Measurements from ENCODE around the gene TENM4.

The TENM4 gene

DNA sequence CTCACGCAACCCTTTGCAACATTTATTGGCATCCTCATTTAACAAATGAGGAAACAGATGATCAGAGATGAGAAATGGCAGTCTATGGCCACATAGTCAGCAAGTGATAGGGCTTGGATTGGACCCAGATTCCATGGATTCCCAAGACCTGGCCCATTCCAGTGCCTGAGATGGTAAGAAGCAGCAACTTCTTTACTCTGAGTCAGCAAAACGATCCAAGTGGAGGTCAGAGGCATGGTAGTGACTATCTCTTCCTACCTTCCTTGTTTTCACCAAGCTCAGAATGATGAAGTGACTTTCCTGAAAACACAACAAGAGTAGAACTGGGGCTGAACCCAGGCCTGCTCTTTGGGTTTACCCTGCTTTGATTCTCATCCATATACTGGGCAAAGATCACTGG is 293.1 kb downstream of the TENM4 start:
- TF ChIP-seq, protein P1, sequence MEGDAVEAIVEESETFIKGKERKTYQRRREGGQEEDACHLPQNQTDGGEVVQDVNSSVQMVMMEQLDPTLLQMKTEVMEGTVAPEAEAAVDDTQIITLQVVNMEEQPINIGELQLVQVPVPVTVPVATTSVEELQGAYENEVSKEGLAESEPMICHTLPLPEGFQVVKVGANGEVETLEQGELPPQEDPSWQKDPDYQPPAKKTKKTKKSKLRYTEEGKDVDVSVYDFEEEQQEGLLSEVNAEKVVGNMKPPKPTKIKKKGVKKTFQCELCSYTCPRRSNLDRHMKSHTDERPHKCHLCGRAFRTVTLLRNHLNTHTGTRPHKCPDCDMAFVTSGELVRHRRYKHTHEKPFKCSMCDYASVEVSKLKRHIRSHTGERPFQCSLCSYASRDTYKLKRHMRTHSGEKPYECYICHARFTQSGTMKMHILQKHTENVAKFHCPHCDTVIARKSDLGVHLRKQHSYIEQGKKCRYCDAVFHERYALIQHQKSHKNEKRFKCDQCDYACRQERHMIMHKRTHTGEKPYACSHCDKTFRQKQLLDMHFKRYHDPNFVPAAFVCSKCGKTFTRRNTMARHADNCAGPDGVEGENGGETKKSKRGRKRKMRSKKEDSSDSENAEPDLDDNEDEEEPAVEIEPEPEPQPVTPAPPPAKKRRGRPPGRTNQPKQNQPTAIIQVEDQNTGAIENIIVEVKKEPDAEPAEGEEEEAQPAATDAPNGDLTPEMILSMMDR (IDR thresholded peaks at IDR 0.05; ENCODE audit: control extremely low read depth, extremely low read depth, low read depth, missing control alignments), result no peak
- DNase-seq (ENCODE audit: extremely low spot score), result no peak
- POLR2A ChIA-PET, result no interaction called here
- CTCF ChIA-PET, result no interaction called here

DNA sequence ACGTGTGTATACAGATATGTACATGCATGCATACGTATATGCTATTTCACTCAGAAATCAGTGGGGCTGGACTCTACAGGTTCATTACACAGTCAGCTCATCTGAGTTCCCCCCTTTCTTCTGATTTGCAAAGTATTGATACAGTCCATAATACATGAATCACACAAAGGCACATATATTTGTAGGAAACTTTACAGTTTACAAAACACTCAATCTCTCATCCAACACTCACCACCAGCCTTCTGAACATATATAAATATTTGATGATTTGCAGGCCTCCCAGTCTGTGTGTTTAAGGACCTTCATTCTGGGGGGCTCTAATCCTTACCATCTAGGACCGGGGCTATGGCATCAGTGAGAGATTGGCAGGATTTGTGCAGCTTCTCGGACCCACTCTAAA is 293.8 kb downstream of the TENM4 start:
- TF ChIP-seq, protein P1 (IDR thresholded peaks at IDR 0.05; ENCODE audit: control extremely low read depth, extremely low read depth, low read depth, missing control alignments), result no peak
- DNase-seq (ENCODE audit: extremely low spot score), result no peak
- ChIA-PET CTCF (no interaction called here), POLR2A (no interaction called here)

DNA sequence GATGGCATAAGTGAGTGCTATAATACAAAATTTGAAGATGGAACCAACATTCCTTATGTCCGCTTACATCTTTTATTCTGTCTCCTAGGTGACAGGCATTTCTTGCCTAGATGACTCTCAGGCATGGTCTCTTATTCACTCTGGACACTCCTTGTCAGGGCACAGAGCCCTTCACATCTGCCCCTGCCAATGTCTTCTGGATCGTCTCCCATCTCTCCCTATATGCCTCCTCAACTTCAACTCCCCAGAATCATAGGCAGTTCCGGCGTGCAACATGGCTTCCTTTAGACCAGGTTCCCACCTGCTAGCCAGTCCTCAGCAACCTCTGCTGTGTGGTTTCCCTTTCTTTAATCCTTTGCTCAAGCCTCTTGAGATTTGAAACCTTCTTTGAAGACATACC is 300.9 kb downstream of the TENM4 start:
- CTCF ChIA-PET, result no interaction called here
- TF ChIP-seq, protein P1 (IDR thresholded peaks at IDR 0.05; ENCODE audit: control extremely low read depth, extremely low read depth, low read depth, missing control alignments), result no peak
- POLR2A ChIA-PET, result no interaction called here
- no peak for DNase-seq (ENCODE audit: extremely low spot score)

DNA sequence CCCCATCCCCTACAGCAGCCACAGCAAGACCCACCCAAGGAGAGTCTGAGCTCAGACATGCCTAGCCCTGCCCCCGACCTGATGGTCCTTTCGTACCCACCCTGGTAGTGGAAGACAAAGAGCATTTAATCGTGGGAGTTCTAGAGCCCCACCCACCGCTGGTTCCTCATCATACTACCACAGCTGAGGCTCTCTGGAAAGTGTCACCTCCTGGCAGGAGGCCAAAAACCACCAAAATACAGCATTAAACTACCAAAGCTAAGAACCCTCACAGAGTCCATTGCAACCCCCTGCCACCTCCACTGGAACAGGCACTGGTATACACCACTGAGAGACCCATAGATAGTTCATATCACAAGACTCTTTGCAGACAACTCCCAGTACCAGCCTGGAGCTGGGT is 311.1 kb downstream of the TENM4 start:
- CTCF ChIA-PET, result no interaction called here
- POLR2A ChIA-PET, result no interaction called here
- DNase-seq (ENCODE audit: extremely low spot score), result no peak
- TF ChIP-seq, protein P1 (IDR thresholded peaks at IDR 0.05; ENCODE audit: control extremely low read depth, extremely low read depth, low read depth, missing control alignments), result no peak

DNA sequence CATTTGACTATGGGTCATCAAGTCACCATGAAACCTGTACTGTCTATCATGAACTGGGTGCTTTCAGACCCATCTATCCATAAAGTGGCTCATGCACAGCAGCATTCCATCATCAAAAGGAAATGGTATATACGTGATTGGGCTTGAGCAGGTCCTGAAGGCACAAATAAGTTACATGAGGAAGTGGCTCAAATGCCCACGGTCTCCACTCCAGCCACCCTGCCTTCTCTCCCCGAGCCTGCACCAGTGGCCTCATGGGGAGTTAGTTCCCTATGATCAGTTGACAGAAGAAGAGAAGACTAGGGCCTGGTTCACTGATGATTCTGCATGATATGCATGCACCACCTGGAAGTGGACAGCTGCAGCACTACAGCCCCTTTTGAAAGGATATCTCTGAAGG is 312.5 kb downstream of the TENM4 start:
- no peak for DNase-seq (ENCODE audit: extremely low spot score)
- TF ChIP-seq, protein P1 (IDR thresholded peaks at IDR 0.05; ENCODE audit: control extremely low read depth, extremely low read depth, low read depth, missing control alignments), result no peak
- POLR2A ChIA-PET, result no interaction called here
- CTCF ChIA-PET, result no interaction called here

DNA sequence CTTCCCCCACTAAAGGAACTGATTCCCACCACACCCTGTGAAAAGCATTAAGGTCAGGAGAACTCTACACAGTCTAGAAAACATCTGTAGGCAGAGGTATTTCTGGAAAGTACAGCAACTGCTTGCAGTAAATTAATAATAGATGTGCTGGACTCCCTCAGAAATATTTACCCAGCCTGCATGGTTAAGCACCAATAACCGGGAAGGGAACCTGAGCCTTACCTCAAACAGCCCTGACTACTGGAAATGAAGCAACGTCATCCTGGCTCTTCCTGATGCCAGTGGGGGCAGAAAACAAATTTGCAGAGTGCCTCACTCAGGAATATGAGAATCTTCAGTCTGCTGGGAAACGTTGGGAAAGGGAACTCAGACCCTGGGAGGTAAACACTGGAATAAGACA is 318.1 kb downstream of the TENM4 start:
- CTCF ChIA-PET, result interaction anchor here (1.1 to 1.3 kb wide), 2 partner anchors 15 to 22 kb away, joined by 3 to 4 read pairs; no protein-coding TSS in a partner anchor
- no peak for DNase-seq (ENCODE audit: extremely low spot score)
- TF ChIP-seq, protein P1 (IDR thresholded peaks at IDR 0.05; ENCODE audit: control extremely low read depth, extremely low read depth, low read depth, missing control alignments), result no peak
- POLR2A ChIA-PET, result no interaction called here

DNA sequence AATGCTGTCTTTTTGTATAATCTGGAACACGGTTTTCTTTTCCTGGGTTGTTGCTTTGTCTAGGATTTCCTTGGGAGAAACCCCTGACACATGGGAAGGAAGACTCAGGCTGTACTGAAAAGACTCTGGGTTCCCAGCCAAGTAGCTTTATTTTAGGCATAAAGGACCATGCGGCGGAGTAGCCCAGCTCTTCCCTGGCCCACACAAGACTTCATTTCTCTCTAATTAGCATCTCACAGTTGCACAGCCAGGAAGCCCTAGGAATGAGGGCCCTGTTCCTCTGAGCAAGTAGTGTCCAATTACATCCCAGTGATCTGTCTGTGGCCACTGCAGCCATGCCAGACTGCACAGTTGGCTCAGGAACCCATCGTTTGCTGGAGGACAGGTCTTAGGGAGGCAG is 319.5 kb downstream of the TENM4 start:
- POLR2A ChIA-PET, result no interaction called here
- CTCF ChIA-PET, result interaction anchor here (1.0 kb wide), 1 partner anchor 21 kb away, joined by 4 read pairs; no protein-coding TSS in a partner anchor
- no peak for DNase-seq (ENCODE audit: extremely low spot score)
- TF ChIP-seq, protein P1 (IDR thresholded peaks at IDR 0.05; ENCODE audit: control extremely low read depth, extremely low read depth, low read depth, missing control alignments), result no peak
